Breast epithelium (tissue), 4 donors: ENCODE measurements around the gene BDNF. TPM values are rescaled to one million over a fixed set of nuclear protein-coding genes. Genes with fewer than 3 reads are reported as not detected.

Source experiments
- DNase-seq, 2 donors: peaks; one replicate each; pipeline ENCODE4 v3.0.0-alpha.2; 2019; ENCODE audit warnings: low spot score in 2 of 2
- H3K27ac ChIP-seq, 2 donors: fragments of 200-600 bp; sonication (generic) in 1 of 2; one replicate each; pipeline ENCODE4 v1.5.1; 2016 to 2019; ENCODE audit warnings: mild to moderate bottlenecking in 1 of 2
- H3K27me3 ChIP-seq, 2 donors: fragments of 200-600 bp; sonication (generic) in 1 of 2; one replicate each; pipeline versions ENCODE4 v1.5.1 to v1.6.0; 2017 to 2019; ENCODE audit warnings: control low read depth in 1 of 2, mild to moderate bottlenecking in 1 of 2
- H3K36me3 ChIP-seq: fragments of 200-600 bp; one replicate; pipeline ENCODE4 v1.5.1; 2019
- H3K4me1 ChIP-seq, 2 donors: fragments of 200-600 bp; sonication (generic); one replicate each; pipeline ENCODE4 v1.5.1; 2016 to 2019; ENCODE audit warnings: control low read depth in 1 of 2
- H3K4me3 ChIP-seq, 3 donors: fragments of 200-600 bp; sonication (generic); 1 replicate in 2 of 3; 2 replicates in 1 of 3; pipeline ENCODE4 v1.5.1; 2016 to 2019; ENCODE audit warnings: mild to moderate bottlenecking in 3 of 3, moderate library complexity in 2 of 3
- H3K9me3 ChIP-seq, 2 donors: fragments of 200-600 bp; sonication (generic) in 1 of 2; one replicate each; pipeline ENCODE4 v1.5.1; 2016 to 2019; ENCODE audit warnings: control low read depth in 1 of 2
- CTCF ChIP-seq, 3 donors: fragments of 450-650 bp; IDR thresholded peaks; one replicate each; pipeline ENCODE4 v1.5.1; 2016 to 2017; ENCODE audit warnings: antibody characterized with exemption in 3 of 3, mild to moderate bottlenecking in 3 of 3, moderate library complexity in 3 of 3
- POLR2A ChIP-seq: fragments of 450-650 bp; IDR thresholded peaks from one replicate; pipeline ENCODE4 v1.6.1; 2016; ENCODE audit warnings: antibody characterized with exemption, mild to moderate bottlenecking, moderate library complexity
- POLR2AphosphoS5 ChIP-seq, 3 donors: sonication (generic); formaldehyde crosslinking; IDR thresholded peaks; one replicate each; pipeline ENCODE4 v1.6.1; 2017; ENCODE audit warnings: antibody characterized with exemption in 3 of 3
- intact Hi-C: fragments of 100-400 bp; cut with DNase I; formaldehyde crosslinking; loops from one replicate; pipeline ENCODE4 v1.15.1; 2023; ENCODE audit warnings: low total_unique reads
- total RNA-seq, 3 donors: library from RNA; depleted of rRNA; stranded (reverse); fragments of >200 nt; gene quantifications; one replicate each; pipeline ENCODE4 v1.1.0, GENCODE V29; 2016

The BDNF gene
- total RNA-seq, 3 donors from 2014 or later: 0.44 to 0.66 TPM; not detected in 1

GRCh38 chr11:27717377-27717776, 17.1 kb upstream of the BDNF start:
- no peak overlapping the region for H3K27ac ChIP-seq
- H3K4me1 ChIP-seq: peaks cover 0 to 8% of the 10 kb centered on the region in 2 donors
- TF ChIP-seq POLR2A (no peak), CTCF (IDR thresholded peaks at IDR 0.05) (no peak)
- intact Hi-C loops: no loop called here
- H3K4me3 ChIP-seq: no peak overlapping the region
- peaks cover 0 to 34% of the 10 kb centered on the region in 2 donors for H3K27me3 ChIP-seq
- DNase-seq: no peak
- H3K9me3 ChIP-seq: no peaks in the 10 kb centered on the region
- no peaks in the 10 kb centered on the region for H3K36me3 ChIP-seq

- Histone ChIP-seq H3K27me3 (peaks cover 0 to 28% of the 10 kb centered on the region in 2 donors), H3K9me3 (no peaks in the 10 kb centered on the region), H3K4me3 (no peak overlapping the region), H3K4me1 (peaks cover 0 to 4% of the 10 kb centered on the region in 2 donors), H3K27ac (no peak overlapping the region), H3K36me3 (no peaks in the 10 kb centered on the region)
- DNase-seq: no peak
- intact Hi-C loops: no loop called here
- TF ChIP-seq POLR2AphosphoS5 (IDR thresholded peaks at IDR 0.05) (no peak), CTCF (IDR thresholded peaks at IDR 0.05) (no peak), POLR2A (no peak)
Observed at GRCh38 chr11:27716835-27717234, 16.6 kb upstream of the BDNF start.

- DNase-seq: no peak
- H3K36me3 ChIP-seq: no peaks in the 10 kb centered on the region
- no peak overlapping the region for H3K27ac ChIP-seq
- intact Hi-C loops: no loop called here
- no peaks in the 10 kb centered on the region for H3K4me1 ChIP-seq
- TF ChIP-seq POLR2A (no peak), POLR2AphosphoS5 (IDR thresholded peaks at IDR 0.05) (no peak), CTCF (IDR thresholded peaks at IDR 0.05) (no peak)
- no peak overlapping the region for H3K4me3 ChIP-seq
- H3K9me3 ChIP-seq: no peaks in the 10 kb centered on the region
- H3K27me3 ChIP-seq: peaks cover 0 to 22% of the 10 kb centered on the region in 2 donors
Observed at GRCh38 chr11:27716216-27716615, 16.0 kb upstream of the BDNF start.

- intact Hi-C loops: no loop called here
- TF ChIP-seq CTCF (IDR thresholded peaks at IDR 0.05) (no peak), POLR2AphosphoS5 (IDR thresholded peaks at IDR 0.05) (no peak), POLR2A (no peak)
- H3K9me3 ChIP-seq: no peaks in the 10 kb centered on the region
- DNase-seq: no peak
- no peak overlapping the region for H3K4me3 ChIP-seq
- no peaks in the 10 kb centered on the region for H3K36me3 ChIP-seq
- H3K4me1 ChIP-seq: no peaks in the 10 kb centered on the region
- H3K27ac ChIP-seq: no peak overlapping the region
- H3K27me3 ChIP-seq: no peaks in the 10 kb centered on the region
Observed at GRCh38 chr11:27711725-27712124, 11.5 kb upstream of the BDNF start.

GRCh38 chr11:27710536-27710935, 10.3 kb upstream of the BDNF start:
- no peak for DNase-seq
- intact Hi-C loops: no loop called here

More at GRCh38 chr11:27710536-27710935, 10.3 kb upstream of the BDNF start:
- no peaks in the 10 kb centered on the region for H3K9me3 ChIP-seq
- H3K36me3 ChIP-seq: no peaks in the 10 kb centered on the region
- no peaks in the 10 kb centered on the region for H3K4me1 ChIP-seq
- no peaks in the 10 kb centered on the region for H3K27me3 ChIP-seq
- no peak for TF ChIP-seq POLR2A
- no peak for TF ChIP-seq POLR2AphosphoS5 (IDR thresholded peaks at IDR 0.05)
- TF ChIP-seq CTCF (IDR thresholded peaks at IDR 0.05): no peak
- no peak overlapping the region for H3K27ac ChIP-seq
- H3K4me3 ChIP-seq: no peak overlapping the region
